Prostate gland (tissue), 2 donors: ENCODE data around the gene TBCC.

Experiments used
- CTCF ChIP-seq, 4 experiments: fragments of 200-600 bp in 2 of 4; fragments of 450-650 bp in 2 of 4; sonication (generic) in 2 of 4; IDR thresholded peaks; 1 replicate in 3 of 4; 2 replicates in 1 of 4; pipeline ENCODE4 v1.5.1; 2016 to 2019; ENCODE audit warnings: antibody characterized with exemption in 4 of 4, mild to moderate bottlenecking in 2 of 4, moderate library complexity in 2 of 4
- POLR2AphosphoS5 ChIP-seq: sonication (generic); formaldehyde crosslinking; IDR thresholded peaks from one replicate; pipeline ENCODE4 v1.6.1; 2017; ENCODE audit warnings: antibody characterized with exemption

- TF ChIP-seq CTCF (IDR thresholded peaks at IDR 0.05), result no peak
- no peak for TF ChIP-seq POLR2AphosphoS5
Measured at GRCh38 chr6:42754759-42755158, 8.9 kb upstream of the TBCC start.
